ENCODE measurements around the gene PCSK6. TPM values are rescaled to one million over a fixed set of nuclear protein-coding genes. Genes with fewer than 3 reads are reported as not detected.

Gene PCSK6
- total and polyA plus RNA-seq, 2 of the 8 experiments (the other 6 are each of a cell fraction or from before 2014, with no cell fraction given), result 1.9 to 4.0 TPM

- Histone ChIP-seq H3K4me1 (replicated peaks in 1 of 4; ENCODE audit: control insufficient read depth in 3 of 4, insufficient read depth in 4 of 4, low read length in 3 of 4) (no peaks in the 10 kb centered on the region; a peak in 1 of 7 replicates), H2BK15ac (ENCODE audit: low read length) (no peak overlapping the region), H4K91ac (replicated peaks; ENCODE audit: insufficient read length, low read length) (no peak overlapping the region), H3K27ac (ENCODE audit: low read depth, low read length) (no peak overlapping the region), H3K36me3 (ENCODE audit: control insufficient read depth in 2 of 4, insufficient read depth in 4 of 4, low read length in 3 of 4) (no peaks in the 10 kb centered on the region), H3K27me3 (replicated peaks in 1 of 4; ENCODE audit: control insufficient read depth in 3 of 4, extremely low read depth in 1 of 4, insufficient read depth in 3 of 4, low read length in 3 of 4) (no peaks in the 10 kb centered on the region), H4K5ac (ENCODE audit: insufficient read length, low read depth, low read length) (no peak overlapping the region), H2BK120ac (replicated peaks; ENCODE audit: low read depth, low read length) (no peak overlapping the region), H3K4ac (replicated peaks; ENCODE audit: insufficient read length, low read depth, low read length) (no peak overlapping the region), H2BK12ac (ENCODE audit: low read depth, low read length) (no peak overlapping the region), H3K4me3 (ENCODE audit: extremely low read depth in 1 of 4, insufficient read depth in 2 of 4, low read depth in 3 of 4, low read length in 4 of 4) (no peak overlapping the region), H3K14ac (ENCODE audit: insufficient read length) (no peak overlapping the region), H3K9me3 (ENCODE audit: insufficient read depth in 2 of 2, low read depth in 1 of 2, low read length in 1 of 2) (no peaks in the 10 kb centered on the region), H2AK5ac (ENCODE audit: low read depth, low read length) (no peak overlapping the region), H3K23ac (ENCODE audit: insufficient read length) (no peak overlapping the region), H3K9ac (replicated peaks in 1 of 4; ENCODE audit: extremely low read depth in 1 of 4, low read depth in 3 of 4, low read length in 3 of 4) (no peak overlapping the region), H3K56ac (replicated peaks; ENCODE audit: insufficient read length, low read depth, low read length) (no peak overlapping the region), H2AFZ (ENCODE audit: low read length) (no peak overlapping the region), H3K18ac (ENCODE audit: extremely low read depth, low read length) (no peak overlapping the region; the same call in 1 of the 2 replicates), H3K4me2 (ENCODE audit: insufficient read depth in 1 of 2, low read depth in 2 of 2, low read length in 2 of 2) (no peak overlapping the region), H2BK20ac (ENCODE audit: low read length) (no peak overlapping the region), H3K79me2 (ENCODE audit: control insufficient read depth in 1 of 2, insufficient read depth in 2 of 2, low read length in 2 of 2) (no peaks in the 10 kb centered on the region), H3K23me2 (ENCODE audit: low read depth, low read length) (no peaks in the 10 kb centered on the region), H3K79me1 (ENCODE audit: low read depth, low read length) (no peaks in the 10 kb centered on the region), H4K8ac (ENCODE audit: extremely low read depth, insufficient read depth, low read length) (no peak overlapping the region; the same call in 1 of the 2 replicates), H2BK5ac (ENCODE audit: low read depth, low read length) (no peak overlapping the region), H4K20me1 (replicated peaks in 1 of 2; ENCODE audit: control insufficient read depth in 1 of 2, insufficient read depth in 2 of 2, low read length in 2 of 2) (no peaks in the 10 kb centered on the region)
- ChIA-PET CTCF (ENCODE audit: partially characterized antibody) (interaction anchor here (1.1 to 1.2 kb wide), 3 partner anchors 9 to 107 kb away, joined by 3 to 4 read pairs (median 3); no protein-coding TSS in a partner anchor), POLR2A (ENCODE audit: partially characterized antibody) (no interaction called here)
- TF ChIP-seq RXRA (IDR thresholded peaks at IDR 0.05; ENCODE audit: insufficient read depth, low read depth, low read length) (no peak), KDM5A (IDR thresholded peaks at IDR 0.05; ENCODE audit: low read length) (no peak), SRF (IDR thresholded peaks at IDR 0.05; ENCODE audit: low read depth, low read length) (no peak), EGR1 (IDR thresholded peaks at IDR 0.05; ENCODE audit: borderline replicate concordance, low read depth, low read length) (no peak), CTBP2 (IDR thresholded peaks at IDR 0.05; ENCODE audit: borderline replicate concordance, insufficient read depth, insufficient read length, low read length) (no peak), MAFK (IDR thresholded peaks at IDR 0.05; ENCODE audit: low read depth, low read length) (no peak), ASH2L (IDR thresholded peaks at IDR 0.05; ENCODE audit: low read length) (no peak)
- 94% methylated on average over 21 of the region's 21 CpGs; no CpG with 5 or more reads in 1 of the 2 experiments for WGBS, 2 experiments (ENCODE audit: extremely low coverage in 1 of 2, insufficient coverage in 1 of 2, insufficient read length in 1 of 2, insufficient replicate concordance in 2 of 2, low coverage in 1 of 2, low lambda C conversion rate in 2 of 2, missing lambda C conversion rate in 1 of 2)
- peak in 1 of 2 experiments; percentile 32 for DNase-seq (ENCODE audit: low read depth in 1 of 2, low spot score in 2 of 2)
- no peak for FAIRE-seq
Observed at GRCh38 chr15:101534376-101534970, 45.0 kb upstream of the PCSK6 start.

Measured in H1 (cell line).